GM18858 (cell line): Measurements from ENCODE around the gene SLC16A3.

Experiments
- ATAC-seq: cut with Tn5 transposase; IDR thresholded peaks from one replicate; pipeline ENCODE4 v1.9.1; 2021; ENCODE audit not compliant: unreplicated experiment

The SLC16A3 gene

GRCh38 chr17:82221341-82221902 is 7.4 kb upstream of the SLC16A3 start:
- no peak for ATAC-seq

- ATAC-seq: no peak
Measured at GRCh38 chr17:82222816-82223215, 6.0 kb upstream of the SLC16A3 start.

- no peak for ATAC-seq
Measured at GRCh38 chr17:82223517-82223916, 5.3 kb upstream of the SLC16A3 start.

- no peak for ATAC-seq
Measured at GRCh38 chr17:82224666-82225065, 4.2 kb upstream of the SLC16A3 start.

- no peak for ATAC-seq
Measured at GRCh38 chr17:82225368-82226029, 3.3 kb upstream of the SLC16A3 start.

- ATAC-seq: no peak
Measured at GRCh38 chr17:82226146-82226808, 2.6 kb upstream of the SLC16A3 start.

GRCh38 chr17:82226809-82227628 is 1.8 kb upstream of the SLC16A3 start:
- ATAC-seq: no peak

- ATAC-seq: no peak
Measured at GRCh38 chr17:82227629-82228277, 1.1 kb upstream of the SLC16A3 start.

GRCh38 chr17:82228278-82228841 is 482 bp upstream of the SLC16A3 start:
- no peak for ATAC-seq

GRCh38 chr17:82229698-82230608 is 1.1 kb downstream of the SLC16A3 start:
- ATAC-seq: no peak

GRCh38 chr17:82230609-82231311 is 1.9 kb downstream of the SLC16A3 start:
- ATAC-seq: no peak

GRCh38 chr17:82231312-82231561 is 2.4 kb downstream of the SLC16A3 start:
- no peak for ATAC-seq

- no peak for ATAC-seq
Measured at GRCh38 chr17:82231562-82232321, 2.9 kb downstream of the SLC16A3 start.

GRCh38 chr17:82232322-82232820 is 3.5 kb downstream of the SLC16A3 start:
- no peak for ATAC-seq

GRCh38 chr17:82232876-82233785 is 4.3 kb downstream of the SLC16A3 start:
- ATAC-seq: no peak

- ATAC-seq: no peak
Measured at GRCh38 chr17:82234211-82235055, 5.6 kb downstream of the SLC16A3 start.
